Measurements from ENCODE around the gene DDX56.

The DDX56 gene

DNA sequence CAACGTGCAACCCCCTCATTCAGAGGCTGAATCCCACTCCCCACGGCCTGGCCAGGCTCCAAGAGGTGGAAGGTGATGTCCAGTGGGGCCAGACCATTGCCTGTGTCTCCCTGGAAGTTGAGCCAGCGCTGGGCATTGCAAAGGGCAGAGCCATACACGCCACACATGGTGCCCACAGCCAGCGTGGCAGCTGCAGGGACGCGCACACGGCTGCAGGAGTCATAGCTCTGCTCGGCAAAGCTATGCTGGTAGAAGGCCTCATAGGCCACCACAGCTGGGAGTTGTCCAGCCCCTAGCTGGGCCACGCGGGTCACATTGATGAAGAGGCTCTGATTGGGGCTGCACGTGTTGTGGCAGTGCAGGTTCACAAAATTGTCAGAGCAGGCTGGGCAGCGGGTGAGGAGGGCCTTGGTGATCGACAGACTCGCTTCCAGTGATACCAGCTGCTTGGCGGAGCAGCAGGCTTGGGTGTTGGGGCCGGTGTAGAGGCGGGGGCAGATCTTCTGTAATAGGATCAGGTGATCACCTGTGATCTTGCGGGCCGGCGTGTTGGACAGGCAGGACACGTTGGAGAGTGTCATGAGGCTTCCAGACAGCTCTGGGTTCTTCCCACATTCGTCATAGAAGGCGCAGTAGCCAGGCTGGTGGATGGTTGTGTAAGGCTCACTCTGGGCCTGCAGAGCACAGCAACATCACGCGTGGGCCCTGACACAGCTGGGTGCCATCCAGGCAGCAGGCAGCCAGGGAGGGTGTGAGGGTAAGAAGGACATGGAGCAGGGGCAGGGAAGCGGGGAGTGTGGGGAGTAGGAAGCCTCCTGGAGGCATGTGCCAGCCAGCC lies 33.8 kb downstream of the DDX56 start:
- TF ChIP-seq CTCF (IDR thresholded peaks at IDR 0.05; ENCODE audit: low read length, missing control alignments), result no peak
- H3K4me3 ChIP-seq (replicated peaks; ENCODE audit: low read depth, low read length), result no peak overlapping the region
- DNase-seq (ENCODE audit: low read depth), result no peak

DNA sequence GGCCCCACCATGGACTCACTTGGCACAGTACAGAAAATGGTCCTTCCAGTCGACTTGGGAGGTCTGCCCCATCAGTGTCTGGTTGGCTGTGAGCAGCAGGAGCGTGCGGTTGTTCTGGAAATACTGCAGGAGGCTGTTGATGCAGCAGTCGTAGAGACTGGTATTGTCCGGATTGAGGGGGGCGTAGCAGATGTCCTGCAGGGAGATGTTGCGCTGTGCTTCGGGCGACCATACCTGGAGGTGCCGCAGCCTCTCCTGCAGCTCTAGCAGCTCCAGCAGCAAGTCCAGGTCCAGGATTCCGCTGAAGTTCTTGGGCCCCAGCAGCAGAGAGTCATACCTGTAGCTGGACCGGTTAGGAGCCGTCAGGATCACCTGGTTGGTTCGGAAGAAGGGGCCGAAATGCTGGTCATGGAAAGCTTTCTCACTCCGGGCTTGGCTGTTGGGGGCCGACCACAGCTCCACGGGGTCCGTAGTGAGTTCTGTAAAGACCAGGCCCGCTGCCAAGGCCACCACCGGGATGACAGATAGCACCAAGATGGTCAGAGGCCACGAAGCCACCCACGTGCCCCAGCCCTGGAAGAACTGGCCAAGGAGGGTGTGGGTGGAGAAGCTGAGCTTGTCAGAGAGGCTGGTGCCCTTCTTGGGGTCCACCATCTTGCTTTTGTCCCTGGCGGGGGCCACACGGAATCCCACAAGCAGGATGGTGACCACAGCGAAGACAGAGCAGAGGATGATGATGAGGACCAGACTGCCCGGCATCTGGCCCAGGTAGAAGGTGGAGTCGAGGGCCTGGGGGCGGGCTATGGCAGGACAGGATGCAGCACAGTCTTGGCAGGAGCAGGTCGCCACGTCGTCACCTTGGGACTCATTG lies 34.7 kb downstream of the DDX56 start:
- no peak overlapping the region for H3K4me3 ChIP-seq (replicated peaks; ENCODE audit: low read depth, low read length)
- DNase-seq (ENCODE audit: low read depth), result no peak
- no peak for TF ChIP-seq CTCF (IDR thresholded peaks at IDR 0.05; ENCODE audit: low read length, missing control alignments)

GRCh38 chr7:44538093-44538797 lies 35.5 kb downstream of the DDX56 start:
- DNase-seq (ENCODE audit: low read depth), result no peak
- no peak for TF ChIP-seq CTCF (IDR thresholded peaks at IDR 0.05; ENCODE audit: low read length, missing control alignments)
- no peak overlapping the region for H3K4me3 ChIP-seq (replicated peaks; ENCODE audit: low read depth, low read length)

DNA sequence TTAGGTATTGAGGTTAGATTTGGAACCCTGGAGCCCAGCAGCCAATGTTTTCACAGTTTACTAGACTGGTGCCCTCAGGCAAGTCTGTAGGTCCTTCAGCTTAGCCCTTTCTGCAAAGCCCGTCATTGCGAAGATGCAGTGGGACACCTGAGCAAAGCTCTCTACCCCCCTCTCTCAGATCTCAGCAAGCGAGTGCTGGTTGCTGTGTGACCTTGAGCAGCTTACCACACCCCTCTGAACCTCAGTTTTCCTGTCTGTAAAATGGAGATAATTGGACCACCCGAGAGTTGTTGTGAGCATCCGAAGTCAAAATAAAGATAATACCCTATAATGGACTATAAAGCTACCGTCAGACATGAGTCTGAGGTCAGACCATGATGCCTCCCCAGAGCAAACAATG lies 36.3 kb downstream of the DDX56 start:
- TF ChIP-seq CTCF (IDR thresholded peaks at IDR 0.05; ENCODE audit: low read length, missing control alignments), result no peak
- DNase-seq (ENCODE audit: low read depth), result no peak
- no peak overlapping the region for H3K4me3 ChIP-seq (replicated peaks; ENCODE audit: low read depth, low read length)

- DNase-seq (ENCODE audit: low read depth), result no peak
- H3K4me3 ChIP-seq (replicated peaks; ENCODE audit: low read depth, low read length), result no peak overlapping the region
- TF ChIP-seq CTCF (IDR thresholded peaks at IDR 0.05; ENCODE audit: low read length, missing control alignments), result no peak
These were observed 37.6 kb downstream of the DDX56 start for GRCh38 chr7:44536090-44536489.

DNA sequence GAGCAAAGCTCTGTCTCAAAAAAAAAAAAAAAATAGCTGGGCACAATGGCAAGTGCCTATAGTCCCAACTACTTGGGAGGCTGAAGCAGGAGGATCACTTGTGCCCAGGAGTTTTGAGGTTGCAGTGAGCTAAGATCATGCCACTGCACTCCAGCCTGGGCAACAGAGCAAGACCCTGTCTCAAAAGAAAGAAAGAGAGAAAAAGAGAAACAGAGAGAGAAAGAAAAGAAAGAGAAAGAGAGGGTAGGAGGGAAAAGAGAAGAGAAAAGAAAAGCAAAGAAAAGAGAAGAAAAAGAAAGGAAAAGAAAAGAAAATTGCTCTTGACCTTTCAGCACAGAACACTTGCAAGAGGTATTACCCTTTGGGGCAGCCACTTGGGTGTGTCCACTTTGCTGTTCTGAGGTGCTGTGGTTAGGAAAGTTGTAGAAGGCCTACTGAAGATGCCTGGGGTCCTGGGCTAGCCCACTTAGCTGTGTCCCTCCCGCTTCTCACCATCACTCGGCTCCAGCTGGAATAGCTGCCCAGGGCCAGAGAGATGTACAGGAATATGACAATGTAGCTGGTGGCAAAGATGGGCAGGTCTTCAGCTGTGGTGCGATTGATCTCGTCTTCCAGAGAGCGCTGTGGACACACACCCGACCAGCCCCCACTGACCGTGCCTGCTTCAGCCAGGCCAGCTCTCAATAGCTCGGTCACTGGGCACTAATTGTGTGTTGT lies 38.2 kb downstream of the DDX56 start:
- no peak for DNase-seq (ENCODE audit: low read depth)
- H3K4me3 ChIP-seq (replicated peaks; ENCODE audit: low read depth, low read length), result no peak overlapping the region
- no peak for TF ChIP-seq CTCF (IDR thresholded peaks at IDR 0.05; ENCODE audit: low read length, missing control alignments)
